ENCODE measurements around the gene CDKN1A. TPM values are rescaled to one million over a fixed set of nuclear protein-coding genes. Genes with fewer than 3 reads are reported as not detected.

CDKN1A gene
- total RNA-seq, 6 experiments from 2014 or later: 496 to 872 (median 617) TPM

- no peak overlapping the region for H3K4me3 Mint-ChIP-seq
Measured at GRCh38 chr6:36691612-36692011, 13.1 kb downstream of the CDKN1A start.

DNA sequence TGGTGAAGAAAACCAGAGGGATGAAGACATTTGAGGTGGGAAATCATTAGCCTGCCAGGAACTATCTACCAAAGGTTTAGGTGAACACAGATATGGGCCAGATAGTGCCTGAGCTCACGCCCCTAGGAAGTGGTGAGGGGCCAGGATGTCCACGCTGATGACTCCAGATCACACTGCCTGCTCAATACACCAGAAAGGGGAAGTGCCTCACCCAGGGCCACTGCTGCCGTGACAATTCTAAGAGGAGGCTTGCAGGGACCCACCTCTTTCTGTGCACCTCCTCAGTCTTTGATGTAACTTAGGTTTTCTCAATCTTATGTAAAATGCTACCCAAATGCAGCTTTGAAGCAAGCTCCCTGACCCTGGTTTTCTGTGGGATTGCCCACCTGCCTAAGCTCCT, 13.7 kb downstream of the CDKN1A start:
- Mint-ChIP-seq H3K9me3 (no peaks in the 10 kb centered on the region), H3K4me3 (no peak overlapping the region), H3K36me3 (ENCODE audit: low read depth) (no peaks in the 10 kb centered on the region), H3K27me3 (ENCODE audit: insufficient read depth) (peaks cover 14% of the 10 kb centered on the region), H3K4me1 (ENCODE audit: low read depth) (peaks cover 6% of the 10 kb centered on the region), H3K27ac (no peak overlapping the region)
- no peak for TF ChIP-seq CTCF (IDR thresholded peaks at IDR 0.05)
- no peak for DNase-seq

More at GRCh38 chr6:36691612-36692011, 13.1 kb downstream of the CDKN1A start:
- no peak for DNase-seq
- Mint-ChIP-seq H3K36me3 (ENCODE audit: low read depth) (no peaks in the 10 kb centered on the region; the same call in 1 of the 2 replicates), H3K27me3 (ENCODE audit: insufficient read depth) (peaks cover 16% of the 10 kb centered on the region), H3K9me3 (no peaks in the 10 kb centered on the region), H3K27ac (no peak overlapping the region), H3K4me1 (ENCODE audit: low read depth) (peaks cover 6% of the 10 kb centered on the region)
- no peak for TF ChIP-seq CTCF (IDR thresholded peaks at IDR 0.05)

- no peak overlapping the region for H3K27ac Mint-ChIP-seq
- H3K27me3 Mint-ChIP-seq (ENCODE audit: insufficient read depth): peaks cover 11% of the 10 kb centered on the region
- H3K4me3 Mint-ChIP-seq: no peak overlapping the region
- H3K9me3 Mint-ChIP-seq: no peaks in the 10 kb centered on the region
- no peak for TF ChIP-seq CTCF (IDR thresholded peaks at IDR 0.05)
- no peaks in the 10 kb centered on the region for H3K36me3 Mint-ChIP-seq (ENCODE audit: low read depth)
- peaks cover 6% of the 10 kb centered on the region for H3K4me1 Mint-ChIP-seq (ENCODE audit: low read depth)
- DNase-seq: no peak
Measured at GRCh38 chr6:36692861-36693702, 14.6 kb downstream of the CDKN1A start.

DNA sequence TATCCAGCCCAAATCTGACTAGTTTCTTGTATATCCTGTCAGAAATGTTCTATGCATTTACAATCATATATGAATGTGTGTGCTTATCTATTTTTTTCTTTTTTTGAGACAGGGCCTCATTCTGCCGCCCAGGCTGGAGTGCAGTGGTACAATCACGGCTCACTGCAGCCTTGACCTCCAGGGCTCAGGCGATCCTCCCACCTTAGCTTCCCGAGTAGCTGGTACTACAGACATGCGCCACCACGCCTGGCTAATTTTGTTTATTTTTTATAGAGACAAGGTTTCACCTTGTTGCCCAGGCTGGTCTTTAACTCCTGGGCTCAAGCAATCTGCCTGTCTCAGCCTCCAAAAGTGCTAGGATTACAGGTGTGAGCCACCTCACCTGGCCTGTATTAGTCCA, 16.1 kb downstream of the CDKN1A start:
- H3K9me3 Mint-ChIP-seq: no peaks in the 10 kb centered on the region
- no peaks in the 10 kb centered on the region for H3K36me3 Mint-ChIP-seq (ENCODE audit: low read depth)
- H3K27ac Mint-ChIP-seq: no peak overlapping the region
- peaks cover 6% of the 10 kb centered on the region for H3K4me1 Mint-ChIP-seq (ENCODE audit: low read depth)
- TF ChIP-seq CTCF (IDR thresholded peaks at IDR 0.05): no peak
- no peak for DNase-seq
- peaks cover 8% of the 10 kb centered on the region for H3K27me3 Mint-ChIP-seq (ENCODE audit: insufficient read depth)
- no peak overlapping the region for H3K4me3 Mint-ChIP-seq

DNA sequence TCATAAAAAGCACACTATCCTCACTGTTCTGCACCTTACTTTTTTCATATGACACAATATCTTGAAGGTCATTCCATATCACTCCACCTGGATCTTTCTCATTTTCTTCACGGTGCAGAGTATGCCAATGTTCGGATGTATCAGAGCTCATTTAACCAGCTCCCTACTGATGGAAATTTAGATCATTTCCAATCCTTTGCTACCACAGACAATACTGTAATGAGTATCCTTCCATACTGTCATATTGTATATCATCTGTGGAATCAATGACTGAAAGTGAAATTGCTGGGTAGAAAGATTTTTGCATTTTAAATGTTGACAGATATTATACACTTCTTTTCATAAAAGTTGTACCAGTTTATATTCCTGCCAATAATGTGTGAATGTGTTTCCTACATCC, 16.9 kb downstream of the CDKN1A start:
- no peak overlapping the region for H3K4me3 Mint-ChIP-seq
- DNase-seq: no peak
- H3K9me3 Mint-ChIP-seq: no peaks in the 10 kb centered on the region
- H3K4me1 Mint-ChIP-seq (ENCODE audit: low read depth): peaks cover 6% of the 10 kb centered on the region
- peaks cover 7% of the 10 kb centered on the region for H3K27me3 Mint-ChIP-seq (ENCODE audit: insufficient read depth)
- no peak for TF ChIP-seq CTCF (IDR thresholded peaks at IDR 0.05)
- no peaks in the 10 kb centered on the region for H3K36me3 Mint-ChIP-seq (ENCODE audit: low read depth)
- no peak overlapping the region for H3K27ac Mint-ChIP-seq

All from HFFc6 (cell line).